ENCODE results near the gene RASA3.

The RASA3 gene

GRCh38 chr13:114004420-114005205, 127.8 kb downstream of the RASA3 start:
- DNase-seq (ENCODE audit: low spot score) = no peak

- DNase-seq (ENCODE audit: low spot score) = no peak
These were observed 129.6 kb downstream of the RASA3 start for GRCh38 chr13:114002771-114003321.

DNA sequence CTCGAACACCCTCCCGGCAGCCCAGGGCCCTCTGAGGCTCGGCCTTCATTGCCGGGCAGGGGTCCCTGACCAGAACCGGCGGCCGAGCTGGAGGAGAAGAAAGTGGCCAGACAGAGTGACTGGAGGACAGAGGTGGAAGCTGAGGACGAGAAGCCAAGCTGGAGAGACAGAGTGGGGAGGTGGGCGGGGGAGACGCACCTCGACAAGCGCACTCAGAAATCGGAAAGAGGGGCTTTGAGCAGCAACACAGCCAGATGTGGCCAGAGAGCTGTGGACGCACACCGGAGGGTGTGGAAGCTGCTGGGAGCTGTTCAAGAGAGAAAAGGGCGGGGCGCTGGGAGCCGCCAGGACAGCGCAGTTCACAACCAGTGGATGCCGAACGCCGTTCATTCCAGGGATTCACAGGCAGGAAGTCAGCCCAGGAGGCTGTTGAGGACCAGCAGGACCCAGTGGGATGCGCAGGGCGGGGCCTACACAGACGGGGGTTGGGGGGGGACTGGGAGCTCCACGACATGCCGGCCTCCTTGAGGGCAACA, 130.3 kb downstream of the RASA3 start:
- no peak for DNase-seq (ENCODE audit: low spot score)

- DNase-seq (ENCODE audit: low spot score) = no peak
These were observed 131.0 kb downstream of the RASA3 start for GRCh38 chr13:114001331-114002008.

DNA sequence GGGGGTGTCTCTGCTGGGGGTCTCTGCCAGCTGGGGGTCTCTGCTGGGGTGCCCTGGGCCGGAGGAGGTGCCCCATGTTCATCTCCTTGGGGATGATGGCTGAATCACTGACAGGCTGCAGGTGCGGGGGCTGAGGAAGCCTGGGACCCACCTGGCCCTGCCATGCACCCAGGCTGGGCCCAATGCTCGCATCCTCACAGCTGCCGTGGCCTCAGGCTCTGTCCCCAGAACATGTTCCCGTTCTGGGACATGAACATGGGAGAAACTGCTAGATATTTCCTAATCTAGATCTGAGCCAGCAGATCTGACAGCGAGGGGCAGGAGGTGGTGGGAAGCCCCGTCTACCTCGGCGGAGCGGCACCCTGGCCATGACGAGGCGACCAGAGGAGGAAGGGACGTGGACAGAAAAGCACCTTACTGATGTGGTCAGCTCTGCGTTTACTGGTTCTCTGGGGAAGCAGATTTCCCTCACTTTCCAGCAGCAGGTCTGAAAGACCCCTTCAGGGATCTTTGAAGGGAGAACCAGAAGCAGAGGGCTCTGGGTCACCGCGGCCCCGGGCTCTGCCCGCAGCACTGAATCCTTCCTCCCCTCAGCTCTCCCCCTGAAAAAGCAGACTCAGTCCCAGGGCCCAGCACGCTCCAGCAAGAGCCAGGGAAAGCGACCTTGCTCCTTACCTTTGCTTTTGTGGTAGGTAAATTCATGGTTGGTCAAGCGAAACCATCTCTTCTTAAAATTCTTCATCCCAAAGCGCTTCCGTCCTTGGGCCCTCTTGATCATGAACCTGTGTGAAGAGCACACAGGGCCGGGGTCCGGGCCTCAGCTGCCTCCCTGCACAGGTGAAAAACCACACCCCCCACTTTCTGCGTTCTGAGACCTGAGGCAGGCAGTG, 132.0 kb downstream of the RASA3 start:
- no peak for DNase-seq (ENCODE audit: low spot score)

GRCh38 chr13:113999618-113999910, 132.9 kb downstream of the RASA3 start:
- no peak for DNase-seq (ENCODE audit: low spot score)

DNA sequence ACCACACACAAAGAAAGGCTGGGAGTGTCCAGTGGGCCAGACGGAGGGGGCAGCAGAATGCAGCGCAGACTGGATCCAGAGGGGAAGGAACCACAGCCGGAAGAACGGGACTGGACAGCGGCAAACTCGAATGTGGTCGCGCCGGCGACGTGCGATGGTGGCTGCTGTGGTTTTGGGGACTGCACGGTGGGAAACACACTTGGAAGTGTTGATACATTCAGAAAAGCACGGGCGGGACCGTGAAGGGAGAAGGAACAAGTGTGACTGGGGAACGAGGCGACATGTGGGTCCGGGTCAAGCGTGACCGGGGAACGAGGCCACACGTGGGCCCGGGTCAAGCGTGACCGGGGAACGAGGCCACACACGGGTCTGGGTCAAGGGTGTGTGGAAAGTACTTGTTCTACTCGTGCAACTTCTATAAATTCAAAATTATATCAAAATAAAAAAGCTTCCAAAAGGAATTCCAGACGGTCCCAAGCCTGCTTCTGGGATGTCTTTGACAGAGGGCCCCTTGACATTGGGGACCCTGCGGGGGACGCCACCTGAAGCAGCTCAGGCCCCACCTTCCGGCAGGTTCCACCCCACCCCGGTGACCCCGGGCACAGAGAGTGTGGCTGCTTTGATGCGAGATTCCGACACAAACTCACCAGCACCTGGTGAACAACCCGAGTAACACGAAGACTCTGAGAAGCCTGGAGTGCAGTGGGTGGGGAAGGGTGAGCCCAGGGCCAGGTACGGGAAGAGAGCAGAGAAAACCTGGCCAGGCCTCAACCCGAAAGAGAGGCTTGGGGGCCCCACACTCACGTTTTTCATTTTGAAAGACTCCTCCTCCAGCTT, 133.4 kb downstream of the RASA3 start:
- DNase-seq (ENCODE audit: low spot score) = no peak

GRCh38 chr13:113997845-113998751, 134.3 kb downstream of the RASA3 start:
- no peak for DNase-seq (ENCODE audit: low spot score)

- DNase-seq (ENCODE audit: low spot score) = no peak
These were observed 135.3 kb downstream of the RASA3 start for GRCh38 chr13:113996912-113997745.

DNA sequence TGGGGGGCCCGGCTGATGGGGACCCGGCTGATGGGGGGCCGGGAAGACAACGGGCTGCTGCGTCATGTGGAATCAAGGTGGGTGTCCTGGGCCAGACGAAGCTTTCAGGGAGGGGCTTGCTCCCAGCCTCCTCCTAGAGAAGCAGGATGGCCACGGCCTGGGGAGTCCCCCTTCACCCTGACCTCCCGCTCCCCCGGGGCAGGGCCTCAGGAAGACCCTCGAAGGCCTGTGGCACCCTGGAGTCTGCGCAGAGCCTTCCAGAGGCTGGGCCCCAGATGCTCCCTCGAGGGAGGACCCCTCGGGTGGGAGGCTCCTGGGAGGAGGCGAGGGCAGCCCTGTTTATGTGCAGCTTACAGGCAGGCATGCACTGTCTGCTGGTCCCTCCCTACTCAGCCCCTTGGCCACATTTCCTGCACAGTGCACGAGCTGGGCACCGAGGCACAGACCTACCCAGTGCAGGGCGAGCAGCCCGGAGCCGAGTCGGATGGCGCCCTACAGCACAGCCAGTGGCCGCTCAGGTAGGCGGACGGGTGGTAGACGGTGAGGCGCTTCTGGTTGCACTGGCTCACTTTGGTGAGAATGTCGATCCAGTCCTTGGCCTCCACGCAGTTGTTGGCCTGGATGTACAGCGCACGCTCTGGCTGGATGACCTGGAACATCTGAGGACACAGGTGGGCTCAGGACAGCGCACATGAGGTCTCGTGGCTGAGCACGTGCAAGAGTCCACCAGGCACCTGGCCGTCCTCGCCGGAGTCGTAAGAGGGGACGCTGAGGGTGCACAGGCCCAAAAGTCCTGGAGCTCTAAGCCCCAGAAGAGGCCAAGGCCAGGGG, 136.1 kb downstream of the RASA3 start:
- no peak for DNase-seq (ENCODE audit: low spot score)

GRCh38 chr13:113995051-113995601, 137.3 kb downstream of the RASA3 start:
- no peak for DNase-seq (ENCODE audit: low spot score)

GRCh38 chr13:113992276-113993005, 140.0 kb downstream of the RASA3 start:
- DNase-seq (ENCODE audit: low spot score) = no peak

DNA sequence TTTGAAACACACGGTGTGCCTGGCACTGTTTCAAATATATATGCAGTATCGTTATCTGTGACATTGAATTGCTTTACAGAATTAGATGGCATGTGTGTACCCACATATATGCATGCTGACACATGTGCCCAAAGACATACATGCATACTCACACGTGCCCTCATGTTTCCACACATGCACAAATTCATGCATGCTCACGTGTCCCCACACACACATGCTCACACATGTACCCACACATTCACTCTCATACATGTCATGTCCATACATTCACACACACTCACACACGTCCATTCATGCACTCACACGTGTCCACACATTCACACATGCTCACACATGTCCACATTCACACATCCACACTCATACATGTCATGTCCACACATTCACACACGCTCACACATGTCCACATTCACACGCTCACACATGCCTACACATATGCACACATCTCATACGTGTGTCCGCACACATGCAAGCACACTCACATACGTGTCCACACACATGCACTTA, 140.7 kb downstream of the RASA3 start:
- DNase-seq (ENCODE audit: low spot score) = no peak

DNA sequence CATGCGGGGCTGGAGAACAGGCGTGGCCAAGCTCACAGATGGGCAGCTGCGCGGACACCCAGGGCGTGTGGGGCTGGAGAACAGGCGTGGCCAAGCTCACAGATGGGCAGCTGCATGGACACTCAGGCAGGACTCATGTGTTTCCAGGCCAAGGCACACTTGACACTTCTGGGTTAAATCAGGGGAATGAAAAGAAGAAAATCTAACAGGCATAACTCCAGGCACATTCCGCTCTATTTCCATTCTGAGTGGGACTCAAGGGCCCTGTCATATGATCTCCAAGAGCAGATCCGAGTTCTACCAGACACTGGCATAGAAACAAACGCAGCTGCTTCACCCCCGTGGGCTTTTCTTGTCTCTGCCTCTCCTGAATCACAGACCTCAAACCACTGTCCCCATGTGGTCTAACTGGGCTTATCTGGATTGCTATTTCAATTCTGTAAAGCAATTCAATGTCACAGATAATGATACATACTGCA, 141.2 kb downstream of the RASA3 start:
- DNase-seq (ENCODE audit: low spot score) = no peak

GRCh38 chr13:113990321-113990837, 142.0 kb downstream of the RASA3 start:
- no peak for DNase-seq (ENCODE audit: low spot score)

DNA sequence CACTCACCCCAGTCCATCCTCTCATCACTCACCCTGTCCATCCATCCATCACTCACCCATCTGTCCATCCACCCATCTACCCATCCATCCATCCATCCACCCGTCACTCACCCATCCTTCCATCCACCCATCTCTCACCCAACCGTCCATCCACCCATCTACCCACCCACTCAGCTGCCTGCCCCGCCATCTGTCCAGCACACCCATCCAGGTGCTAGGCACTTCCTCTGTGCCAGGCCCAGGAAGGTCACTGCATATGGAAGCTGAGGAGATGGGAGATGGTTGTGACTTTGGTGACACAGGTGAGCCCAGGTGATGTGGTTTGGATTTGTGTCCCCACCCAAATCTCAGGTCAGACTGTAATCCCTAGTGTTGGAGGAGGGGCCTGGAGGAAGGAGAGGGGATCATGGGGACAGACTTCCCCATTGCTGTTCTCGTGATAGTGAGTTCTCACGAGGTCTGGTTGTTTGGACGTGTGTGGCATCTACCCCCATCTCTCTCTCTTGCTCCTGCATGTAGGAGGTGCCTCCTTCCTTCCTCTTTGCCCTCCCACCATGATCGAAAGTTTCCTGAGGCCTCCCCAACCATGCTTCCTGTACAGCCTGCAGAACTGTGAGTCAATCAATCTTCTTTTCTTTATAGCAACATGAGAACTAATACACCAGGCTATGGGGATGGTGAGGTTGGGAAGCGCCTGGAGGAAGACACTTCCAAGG, 142.7 kb downstream of the RASA3 start:
- no peak for DNase-seq (ENCODE audit: low spot score)
